A673 (cell line): ENCODE data around the gene DES. TPM values are rescaled to one million over a fixed set of nuclear protein-coding genes. Genes with fewer than 3 reads are reported as not detected.

ENCODE experiments used
- BruUV-seq: library from RNA; stranded (reverse); fragments of 400-500 nt; replicated peaks from 2 replicates; lab custom pipeline; 2021; lab: Mats Ljungman, UMichigan
- CTCF ChIA-PET: fragments of 300-600 bp; sonication (Branson Sonifier 250); formaldehyde crosslinking; loops from one replicate; lab custom pipeline; 2022; ENCODE audit warnings: antibody characterized with exemption; lab: Charles Lee
- POLR2A ChIA-PET: fragments of 300-600 bp; sonication (Branson Sonifier 250); formaldehyde crosslinking; loops from one replicate; lab custom pipeline; 2022; ENCODE audit warnings: antibody characterized with exemption; ENCODE audit not compliant: low non-redundant PET; lab: Charles Lee
- DNase-seq: peaks from one replicate; pipeline ENCODE4 v3.0.0-alpha.2; 2015; ENCODE audit warnings: low spot score
- H3K27ac ChIP-seq: fragments of 200-600 bp; sonication (generic); 2 replicates; pipeline ENCODE4 v1.5.1; 2016; ENCODE audit warnings: mixed run types, low read depth, mild to moderate bottlenecking, mixed read lengths, antibody characterized with exemption, low read length; ENCODE audit not compliant: poor library complexity, severe bottlenecking
- H3K27me3 ChIP-seq: fragments of 200-600 bp; sonication (generic); replicated peaks from 2 replicates; pipeline ENCODE4 v1.6.1; 2017; ENCODE audit warnings: mixed run types, low read depth, mild to moderate bottlenecking, mixed read lengths, antibody characterized with exemption, low read length; ENCODE audit not compliant: insufficient read depth, poor library complexity
- H3K36me3 ChIP-seq: fragments of 200-600 bp; sonication (generic); 2 replicates; pipeline ENCODE4 v1.6.1; 2016; ENCODE audit warnings: mixed run types, mild to moderate bottlenecking, mixed read lengths, antibody characterized with exemption, low read length; ENCODE audit not compliant: insufficient read depth, poor library complexity, severe bottlenecking
- H3K4me1 ChIP-seq: fragments of 200-600 bp; sonication (generic); 2 replicates; pipeline ENCODE4 v1.6.1; 2017; ENCODE audit warnings: mixed run types, mild to moderate bottlenecking, mixed read lengths, antibody characterized with exemption, low read length; ENCODE audit not compliant: insufficient read depth, poor library complexity, severe bottlenecking
- H3K4me3 ChIP-seq: fragments of 200-600 bp; sonication (generic); 2 replicates; pipeline ENCODE4 v1.5.1; 2016; ENCODE audit warnings: low read depth, mixed run types, mild to moderate bottlenecking, mixed read lengths, low read length; ENCODE audit not compliant: poor library complexity, severe bottlenecking
- H3K9me3 ChIP-seq: fragments of 200-600 bp; sonication (generic); 2 replicates; pipeline ENCODE4 v1.6.1; 2016; ENCODE audit warnings: mixed run types, low read depth, mild to moderate bottlenecking, mixed read lengths, antibody characterized with exemption, low read length; ENCODE audit not compliant: poor library complexity, severe bottlenecking
- EZH2 ChIP-seq: fragments of 200-600 bp; sonication (generic); IDR thresholded peaks from 2 replicates; pipeline ENCODE4 v1.6.1; 2017; ENCODE audit warnings: borderline replicate concordance, low read depth, mild to moderate bottlenecking, mixed read lengths, antibody characterized with exemption, low read length; ENCODE audit not compliant: poor library complexity, severe bottlenecking
- intact Hi-C: fragments of 100-400 bp; cut with micrococcal nuclease; formaldehyde crosslinking; loops from one replicate; pipeline ENCODE4 v1.10.0; 2022; ENCODE audit not compliant: unreplicated experiment
- total RNA-seq: library from RNA; stranded (reverse); gene quantifications from 2 replicates; pipeline ENCODE4 v1.2.3, GENCODE V29; 2021
- TF ChIP-seq, protein P1 (sequence below): fragments of 300-800, 200-600 bp; sonication (generic); conservative IDR thresholded peaks from 2 replicates; pipeline ENCODE4 v1.5.1; 2017; ENCODE audit warnings: low read depth, mild to moderate bottlenecking, antibody characterized with exemption, low read length, moderate library complexity, mixed read lengths

The DES gene
- total RNA-seq, 1 experiment from 2014 or later = not detected

DNA sequence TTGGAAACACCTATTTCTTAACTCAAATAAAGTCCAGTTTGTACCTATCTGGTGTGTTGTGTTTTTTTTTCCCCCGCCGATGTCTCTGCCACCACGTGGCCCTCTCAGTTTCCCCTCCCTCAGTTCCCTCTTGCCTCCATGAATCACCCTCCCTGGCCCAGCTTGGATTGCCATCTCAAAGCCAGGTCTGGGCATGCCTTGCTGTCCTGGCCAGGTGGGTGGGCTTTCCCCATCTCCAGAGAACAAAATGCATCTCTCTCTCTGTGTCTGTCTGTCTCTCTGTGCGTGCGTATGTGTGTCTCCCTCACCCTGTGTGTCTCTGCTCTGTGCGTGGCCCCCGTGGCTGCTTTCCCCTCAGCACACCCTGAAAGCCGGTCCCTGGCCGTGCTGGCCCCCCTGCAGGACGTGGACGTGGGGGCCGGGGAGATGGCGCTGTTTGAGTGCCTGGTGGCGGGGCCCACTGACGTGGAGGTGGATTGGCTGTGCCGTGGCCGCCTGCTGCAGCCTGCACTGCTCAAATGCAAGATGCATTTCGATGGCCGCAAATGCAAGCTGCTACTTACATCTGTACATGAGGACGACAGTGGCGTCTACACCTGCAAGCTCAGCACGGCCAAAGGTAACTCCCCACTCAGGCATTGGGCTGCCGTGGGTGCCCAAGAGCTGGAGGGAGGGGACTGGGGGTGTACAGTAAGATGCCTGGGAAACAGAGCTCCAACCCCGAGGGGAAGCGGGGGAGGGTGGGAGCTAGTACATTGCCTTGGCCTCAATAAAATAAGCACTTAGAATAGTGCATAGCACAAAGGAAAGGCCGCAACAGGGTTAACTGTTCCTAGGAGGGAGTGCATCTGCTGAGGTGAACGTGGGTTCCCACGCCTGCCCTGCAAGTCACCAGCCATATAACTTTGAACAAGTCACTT is 48.9 kb downstream of the DES start:
- intact Hi-C loops = no loop called here
- Histone ChIP-seq H3K36me3 (no peaks in the 10 kb centered on the region), H3K27me3 (no peaks in the 10 kb centered on the region), H3K4me1 (no peaks in the 10 kb centered on the region), H3K4me3 (no peak overlapping the region), H3K27ac (no peak overlapping the region), H3K9me3 (no peaks in the 10 kb centered on the region)
- no TSS peak for BruUV-seq
- no peak for TF ChIP-seq EZH2
- TF ChIP-seq, protein P1, sequence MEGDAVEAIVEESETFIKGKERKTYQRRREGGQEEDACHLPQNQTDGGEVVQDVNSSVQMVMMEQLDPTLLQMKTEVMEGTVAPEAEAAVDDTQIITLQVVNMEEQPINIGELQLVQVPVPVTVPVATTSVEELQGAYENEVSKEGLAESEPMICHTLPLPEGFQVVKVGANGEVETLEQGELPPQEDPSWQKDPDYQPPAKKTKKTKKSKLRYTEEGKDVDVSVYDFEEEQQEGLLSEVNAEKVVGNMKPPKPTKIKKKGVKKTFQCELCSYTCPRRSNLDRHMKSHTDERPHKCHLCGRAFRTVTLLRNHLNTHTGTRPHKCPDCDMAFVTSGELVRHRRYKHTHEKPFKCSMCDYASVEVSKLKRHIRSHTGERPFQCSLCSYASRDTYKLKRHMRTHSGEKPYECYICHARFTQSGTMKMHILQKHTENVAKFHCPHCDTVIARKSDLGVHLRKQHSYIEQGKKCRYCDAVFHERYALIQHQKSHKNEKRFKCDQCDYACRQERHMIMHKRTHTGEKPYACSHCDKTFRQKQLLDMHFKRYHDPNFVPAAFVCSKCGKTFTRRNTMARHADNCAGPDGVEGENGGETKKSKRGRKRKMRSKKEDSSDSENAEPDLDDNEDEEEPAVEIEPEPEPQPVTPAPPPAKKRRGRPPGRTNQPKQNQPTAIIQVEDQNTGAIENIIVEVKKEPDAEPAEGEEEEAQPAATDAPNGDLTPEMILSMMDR = no peak
- DNase-seq = no peak
- POLR2A ChIA-PET = no interaction called here
- CTCF ChIA-PET = no interaction called here

DNA sequence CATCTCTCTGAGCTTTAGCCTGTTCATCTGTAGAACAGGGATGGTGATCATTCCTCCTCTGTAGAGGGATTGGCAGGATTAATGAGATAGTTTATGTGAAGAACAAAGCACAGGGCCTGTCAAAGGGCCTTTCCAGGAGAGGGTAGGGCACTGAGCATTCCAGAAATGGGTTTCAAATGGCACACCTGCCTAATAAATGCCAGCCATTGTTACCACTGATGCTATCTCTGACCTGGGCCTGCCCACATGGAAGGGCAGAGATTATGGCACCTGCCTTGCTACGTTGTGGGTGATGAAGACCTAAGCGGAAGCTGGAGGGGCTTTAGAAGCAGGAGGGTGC is 49.5 kb downstream of the DES start:
- Histone ChIP-seq H3K27ac (no peak overlapping the region), H3K9me3 (no peaks in the 10 kb centered on the region), H3K4me3 (no peak overlapping the region), H3K4me1 (no peaks in the 10 kb centered on the region), H3K36me3 (no peaks in the 10 kb centered on the region), H3K27me3 (no peaks in the 10 kb centered on the region)
- TF ChIP-seq, protein P1 = no peak
- TF ChIP-seq EZH2 = no peak
- no peak for DNase-seq
- intact Hi-C loops = no loop called here
- no TSS peak for BruUV-seq
- POLR2A ChIA-PET = no interaction called here
- CTCF ChIA-PET = no interaction called here

DNA sequence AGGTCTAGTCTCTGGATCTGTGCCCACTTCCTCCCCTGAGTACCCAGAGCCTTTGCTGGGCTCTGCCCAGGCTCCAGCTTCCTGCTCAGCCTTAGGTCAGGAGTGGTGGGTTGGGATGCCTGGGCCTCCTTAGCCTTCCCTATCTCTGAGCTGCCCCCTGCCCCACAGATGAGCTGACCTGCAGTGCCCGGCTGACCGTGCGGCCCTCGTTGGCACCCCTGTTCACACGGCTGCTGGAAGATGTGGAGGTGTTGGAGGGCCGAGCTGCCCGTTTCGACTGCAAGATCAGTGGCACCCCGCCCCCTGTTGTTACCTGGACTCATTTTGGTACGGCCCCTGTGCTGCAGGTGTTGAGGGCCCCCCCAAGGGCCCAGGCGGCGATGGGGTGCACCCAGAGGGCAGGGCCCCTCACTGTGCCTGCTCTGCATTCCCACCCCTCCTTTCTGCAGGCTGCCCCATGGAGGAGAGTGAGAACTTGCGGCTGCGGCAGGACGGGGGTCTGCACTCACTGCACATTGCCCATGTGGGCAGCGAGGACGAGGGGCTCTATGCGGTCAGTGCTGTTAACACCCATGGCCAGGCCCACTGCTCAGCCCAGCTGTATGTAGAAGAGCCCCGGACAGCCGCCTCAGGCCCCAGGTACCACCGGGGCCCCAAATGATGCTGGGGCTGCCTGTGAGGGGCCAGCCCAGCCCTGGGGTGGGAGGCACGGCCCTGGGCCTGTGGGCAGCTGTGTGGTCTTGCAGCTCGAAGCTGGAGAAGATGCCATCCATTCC is 50.4 kb downstream of the DES start:
- no peak for DNase-seq
- Histone ChIP-seq H3K36me3 (no peaks in the 10 kb centered on the region), H3K4me1 (no peaks in the 10 kb centered on the region), H3K4me3 (no peak overlapping the region), H3K27me3 (no peaks in the 10 kb centered on the region), H3K27ac (no peak overlapping the region), H3K9me3 (no peaks in the 10 kb centered on the region)
- CTCF ChIA-PET = no interaction called here
- no TSS peak for BruUV-seq
- TF ChIP-seq, protein P1 = no peak
- no peak for TF ChIP-seq EZH2
- intact Hi-C loops = no loop called here
- POLR2A ChIA-PET = no interaction called here
